Left cardiac atrium (tissue), 4 donors: ENCODE measurements around the gene ODC1. TPM values are rescaled to one million over a fixed set of nuclear protein-coding genes. Genes with fewer than 3 reads are reported as not detected.

Experiments
- ATAC-seq, 2 donors: fragments of 200-7000 bp; cut with Tn5 transposase; one replicate each; pipeline ENCODE4 v1.9.1; 2020; ENCODE audit warnings: mild to moderate bottlenecking in 2 of 2, moderate library complexity in 2 of 2
- DNase-seq: peaks from one replicate; pipeline ENCODE4 v3.0.0-alpha.2; 2020
- intact Hi-C, 2 donors: fragments of 100-400 bp; cut with DNase I; formaldehyde crosslinking; loops; one replicate each; pipeline versions ENCODE4 v1.14.1 to v1.15.1; 2022 to 2023
- total RNA-seq, 2 donors: library from RNA; stranded (reverse); fragmentation: NEBNext Ultra II Directional; extraction: Animal tissue kit (Norgen Biotek cat#: 25700); gene quantifications; one replicate each; pipeline ENCODE4 v1.2.1, GENCODE V29; 2021
- donor health status: DM: no; HTN: yes; CAD: no.
- donor health status: DM: no; HTN: yes; CAD: no; lungs with severe emphysema.
- donor health status: DM: yes; HTN: yes; CAD: no.
- donor health status: Dilated cardiomyopathy.

ODC1 gene
- total RNA-seq, 2 donors from 2014 or later: 26.7 to 40.5 TPM

- DNase-seq (no peak), ATAC-seq (no peak)
- intact Hi-C loops: no loop called here
Observed at GRCh38 chr2:10397878-10398277, 50.2 kb downstream of the ODC1 start.

DNA sequence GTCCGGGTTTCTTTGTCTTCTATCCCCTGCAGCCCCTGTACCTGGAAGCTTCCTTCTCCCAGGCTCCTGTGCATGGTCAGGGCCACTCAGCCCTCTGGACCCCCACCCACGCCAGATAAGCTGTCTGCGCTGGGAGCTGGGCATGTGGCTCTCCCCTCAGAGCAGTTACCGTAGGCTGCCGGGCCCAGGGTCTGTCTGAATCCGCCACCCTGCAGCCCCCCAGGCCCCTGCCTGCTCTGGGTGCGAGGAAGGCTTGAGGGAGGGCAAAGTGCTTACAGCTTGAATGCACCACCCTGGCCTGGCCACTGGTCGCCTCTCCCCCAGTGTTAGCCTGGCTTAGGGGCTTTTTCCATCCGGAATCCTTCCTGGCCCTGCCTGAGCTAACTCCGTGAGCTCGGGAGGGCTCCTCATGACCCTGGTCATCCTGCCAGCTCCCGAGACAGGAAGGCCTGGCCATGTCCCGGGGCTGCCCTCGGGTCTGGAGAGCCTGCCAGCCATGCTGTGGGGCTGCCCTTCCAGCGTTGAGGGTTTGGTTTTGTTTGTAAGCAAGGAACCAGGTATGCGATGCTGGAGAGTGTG, 50.7 kb downstream of the ODC1 start:
- intact Hi-C loops: no loop called here
- ATAC-seq: no peak
- no peak for DNase-seq

DNA sequence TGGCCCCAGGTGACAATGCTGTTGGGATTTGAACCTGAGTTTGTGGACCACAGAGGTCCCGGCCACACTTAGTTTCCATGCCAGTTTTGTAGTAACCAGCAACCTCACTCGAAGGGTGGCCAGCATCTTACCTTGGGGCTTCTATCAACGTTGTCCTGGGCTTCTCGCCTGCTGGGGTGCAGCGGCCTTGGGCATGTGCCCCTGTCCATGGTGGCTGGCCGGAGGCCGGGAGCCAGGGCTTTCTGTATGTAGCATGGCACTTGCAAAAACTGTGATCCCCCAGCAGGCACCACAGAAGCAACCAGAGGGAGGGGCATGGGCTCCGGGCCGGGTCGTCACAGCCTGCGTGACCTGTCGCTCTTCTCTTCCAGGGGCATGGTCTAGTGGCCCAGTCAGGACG, 51.7 kb downstream of the ODC1 start:
- ATAC-seq: no peak
- intact Hi-C loops: no loop called here
- DNase-seq: no peak

DNA sequence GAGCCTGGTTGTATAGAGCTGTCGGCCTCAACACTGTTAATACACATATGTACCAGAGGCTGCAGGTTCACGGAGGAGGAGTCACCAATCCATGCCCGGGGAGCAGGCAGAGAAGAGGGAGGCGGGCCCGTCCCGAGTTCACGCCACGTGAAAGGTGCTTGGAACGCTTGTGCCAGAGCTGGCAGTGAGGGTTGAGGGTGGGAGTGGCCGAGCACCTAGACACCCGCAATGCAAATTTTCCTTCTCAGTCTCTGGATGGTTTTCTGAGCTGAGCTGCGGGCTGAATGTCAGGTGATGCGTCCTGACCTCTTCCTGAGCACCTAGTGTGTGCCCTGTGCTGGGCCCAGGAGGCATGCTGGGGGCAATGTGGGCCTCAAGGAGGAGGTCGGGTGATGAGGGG, 52.2 kb downstream of the ODC1 start:
- ATAC-seq: no peak
- no peak for DNase-seq
- intact Hi-C loops: no loop called here

DNA sequence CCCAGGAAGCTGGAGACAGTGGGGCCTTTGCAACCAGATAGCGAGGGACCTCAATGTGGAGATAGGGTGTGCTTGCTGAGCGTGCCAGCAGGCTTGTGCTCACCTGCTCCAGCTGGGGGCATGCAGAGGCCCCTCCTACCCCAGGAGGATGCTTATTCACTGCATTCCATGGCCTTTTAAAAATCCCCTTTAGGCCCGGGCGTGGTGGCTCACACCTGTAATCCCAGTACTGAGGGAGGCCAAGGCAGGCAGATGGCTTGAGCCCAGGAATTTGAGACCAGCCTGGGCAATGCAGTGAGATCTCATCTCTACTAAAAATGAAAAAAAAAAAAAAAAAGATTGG, 54.5 kb downstream of the ODC1 start:
- DNase-seq (no peak), ATAC-seq (no peak)
- intact Hi-C loops: no loop called here

GRCh38 chr2:10392951-10393639, 55.0 kb downstream of the ODC1 start:
- ATAC-seq: no peak
- no peak for DNase-seq
- intact Hi-C loops: no loop called here

DNA sequence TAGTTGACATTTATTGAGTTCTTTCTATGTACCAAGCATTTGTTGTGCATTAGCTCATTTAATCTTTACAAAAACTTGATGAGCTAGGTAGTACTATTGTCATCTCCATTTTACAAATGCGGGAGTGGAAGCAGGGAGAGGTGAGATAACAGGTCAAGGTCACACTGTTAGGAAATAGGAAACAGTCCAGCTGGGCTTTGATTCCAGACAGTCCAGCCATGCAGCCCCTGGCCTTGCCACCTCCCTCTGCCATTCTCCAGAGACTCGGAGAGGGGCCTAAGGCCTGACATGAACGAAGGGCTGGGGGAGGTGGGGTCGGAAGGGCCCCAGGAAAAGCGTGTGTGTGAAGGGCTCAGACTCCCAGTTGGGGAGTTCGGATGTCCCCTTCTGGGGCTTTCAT, 55.6 kb downstream of the ODC1 start:
- ATAC-seq (no peak), DNase-seq (no peak)

DNA sequence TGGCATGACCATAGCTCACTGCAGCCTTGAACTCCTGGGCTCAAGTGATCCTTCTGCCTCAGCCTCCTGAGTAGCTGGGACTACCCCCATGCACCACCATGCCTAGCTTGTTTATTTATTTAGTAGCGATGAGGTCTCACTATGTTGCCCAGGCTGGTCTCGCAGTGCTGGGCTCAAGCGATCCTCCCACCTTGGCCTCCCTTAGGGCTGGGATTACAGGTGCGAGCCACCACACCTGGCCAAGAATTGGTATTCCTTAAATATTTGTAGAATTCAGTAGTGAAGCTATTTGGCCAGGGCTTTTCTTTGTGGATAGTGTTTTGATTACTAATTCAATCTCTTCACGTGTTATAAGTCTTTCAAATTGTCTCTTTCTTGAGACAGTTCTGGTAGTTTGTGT, 56.0 kb downstream of the ODC1 start:
- DNase-seq (no peak), ATAC-seq (no peak)
- intact Hi-C loops: no loop called here

More for the DNA sequence above, 55.6 kb downstream of the ODC1 start:
- intact Hi-C loops: no loop called here

DNA sequence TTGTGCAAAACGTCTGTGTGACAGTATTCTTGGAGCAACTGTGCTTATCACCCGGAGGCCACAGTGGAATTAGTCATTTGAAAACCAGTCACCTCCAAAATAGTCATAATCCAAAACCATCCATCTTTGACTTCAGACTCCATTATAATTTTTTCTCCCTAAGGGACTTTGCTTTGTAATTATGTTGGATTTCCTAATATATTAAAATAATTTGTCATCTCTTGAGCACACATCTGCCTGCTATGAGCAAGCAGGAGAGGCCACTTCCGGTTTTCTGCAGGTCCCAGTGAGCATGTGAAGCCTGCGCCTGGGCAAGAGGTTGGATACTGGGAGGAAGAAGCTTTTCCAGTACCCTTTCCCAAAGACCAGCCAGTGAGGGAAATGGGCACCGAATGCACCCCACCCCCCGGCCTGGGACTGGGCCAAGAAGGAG, 57.7 kb downstream of the ODC1 start:
- DNase-seq: no peak
- intact Hi-C loops: no loop called here
- ATAC-seq: no peak

Other genes starting within 250 kb of the ODC1 start
- 10 to 100 TPM; 27.2 to 27.4 TPM for gene HPCAL1, start 145.4 kb downstream of the ODC1 start, total RNA-seq
- gene NOL10, start 241.6 kb upstream of the ODC1 start, total RNA-seq: 10 to 100 TPM; 13.9 to 20.0 TPM